Endothelial cell of umbilical vein (primary cell): ENCODE measurements around the gene ACTN1. TPM values are rescaled to one million over a fixed set of nuclear protein-coding genes. Genes with fewer than 3 reads are reported as not detected.

Experiments
- BruUV-seq: library from RNA; stranded (reverse); fragments of 400-500 nt; replicated peaks from 2 replicates; lab custom pipeline; 2021; lab: Mats Ljungman, UMichigan
- CTCF ChIA-PET: fragments of 300-600, 350-600 bp; sonication (Branson Sonifier 250); formaldehyde crosslinking; loops from one replicate; lab custom pipeline; 2021; ENCODE audit warnings: antibody characterized with exemption, inconsistent platforms; lab: Charles Lee
- POLR2A ChIA-PET: fragments of 300-600, 350-600 bp; sonication (Branson Sonifier 250); formaldehyde crosslinking; loops from one replicate; lab custom pipeline; 2021; ENCODE audit warnings: antibody characterized with exemption, inconsistent platforms; lab: Charles Lee
- DNase-seq: peaks from one replicate; pipeline ENCODE4 v3.0.0-alpha.2; 2011; ENCODE audit warnings: low read depth, low spot score
- FAIRE-seq: peaks from 2 replicates; lab custom pipeline; 2011; peaks lifted over from hg19 to GRCh38; lab: Jason Lieb, UNC
- H2AFZ ChIP-seq: 2 replicates; pipeline ENCODE4 v1.6.0; 2012; ENCODE audit warnings: low read depth, low read length, control low read depth, inconsistent platforms
- H3K27ac ChIP-seq: 2 replicates; pipeline ENCODE4 v1.5.1; 2011; ENCODE audit warnings: low read depth, mild to moderate bottlenecking, control low read depth, low read length, moderate library complexity; ENCODE audit not compliant: insufficient read depth
- H3K27me3 ChIP-seq, 2 experiments: 2 replicates each; pipeline versions ENCODE4 v1.6.0 to v1.6.1; 2011; ENCODE audit warnings: low read length in 2 of 2, mixed read lengths in 1 of 2; ENCODE audit not compliant: control insufficient read depth in 2 of 2, insufficient read depth in 2 of 2
- H3K36me3 ChIP-seq, 2 experiments: 2 replicates in 1 of 2; 3 replicates in 1 of 2; pipeline ENCODE4 v1.5.1; 2011; ENCODE audit warnings: low read length in 2 of 2, mild to moderate bottlenecking in 1 of 2, moderate library complexity in 1 of 2; ENCODE audit not compliant: control insufficient read depth in 2 of 2, insufficient read depth in 2 of 2; ENCODE audit errors: extremely low read depth in 1 of 2
- H3K4me1 ChIP-seq: 3 replicates; pipeline ENCODE4 v1.5.1; 2011; ENCODE audit warnings: mild to moderate bottlenecking, low read length; ENCODE audit not compliant: control insufficient read depth, insufficient read depth; ENCODE audit errors: extremely low read depth
- H3K4me2 ChIP-seq: 2 replicates; pipeline ENCODE4 v1.6.1; 2011; ENCODE audit warnings: low read length, control low read depth, mixed read lengths; ENCODE audit not compliant: insufficient read depth
- H3K4me3 ChIP-seq, 3 experiments: fragments of 200-600 bp in 1 of 3; sonication (generic), shearing (Covaris generic) in 1 of 3; replicated peaks in 1 of 3; 2 replicates each; pipeline ENCODE4 v1.5.1; 2011 to 2016; ENCODE audit warnings: control low read depth in 3 of 3, low read length in 3 of 3, mild to moderate bottlenecking in 2 of 3, inconsistent platforms in 1 of 3, low read depth in 1 of 3, moderate library complexity in 1 of 3; ENCODE audit not compliant: insufficient read depth in 1 of 3
- H3K79me2 ChIP-seq: 2 replicates; pipeline ENCODE4 v1.6.0; 2012; ENCODE audit warnings: low read length, inconsistent platforms; ENCODE audit not compliant: control insufficient read depth, insufficient read depth
- H3K9ac ChIP-seq: replicated peaks from 2 replicates; pipeline ENCODE3; 2011; ENCODE audit warnings: low read length, control low read depth; ENCODE audit not compliant: insufficient read depth; ENCODE audit errors: extremely low read depth
- H3K9me1 ChIP-seq: replicated peaks from 3 replicates; pipeline ENCODE4 v1.6.0; 2011; ENCODE audit warnings: mild to moderate bottlenecking, low read length; ENCODE audit not compliant: control insufficient read depth, insufficient read depth; ENCODE audit errors: extremely low read depth
- H3K9me3 ChIP-seq: replicated peaks from 2 replicates; pipeline ENCODE4 v1.5.1; 2012; ENCODE audit warnings: low read length, inconsistent platforms; ENCODE audit not compliant: control insufficient read depth, insufficient read depth
- H4K20me1 ChIP-seq: replicated peaks from 2 replicates; pipeline ENCODE3; 2011; ENCODE audit warnings: mild to moderate bottlenecking, low read length; ENCODE audit not compliant: control insufficient read depth, insufficient read depth; ENCODE audit errors: extremely low read depth
- EZH2 ChIP-seq: IDR thresholded peaks from 2 replicates; pipeline ENCODE4 v1.6.1; 2012; ENCODE audit warnings: borderline replicate concordance, low read depth, mild to moderate bottlenecking, moderate library complexity, low read length, inconsistent platforms; ENCODE audit not compliant: severe bottlenecking
- FOS ChIP-seq: IDR thresholded peaks from 2 replicates; pipeline ENCODE4 v1.6.1; 2011; ENCODE audit warnings: mild to moderate bottlenecking, low read length, moderate library complexity, borderline replicate concordance; ENCODE audit not compliant: insufficient read depth
- GATA2 ChIP-seq: IDR thresholded peaks from 2 replicates; pipeline ENCODE4 v1.7.0; 2011; ENCODE audit warnings: low read depth, mild to moderate bottlenecking, moderate library complexity, mixed read lengths, low read length; ENCODE audit not compliant: insufficient read length, insufficient read depth
- JUN ChIP-seq: IDR thresholded peaks from 2 replicates; pipeline ENCODE4 v1.6.1; 2011; ENCODE audit warnings: borderline replicate concordance, low read depth; ENCODE audit not compliant: insufficient read length, insufficient read depth
- MYC ChIP-seq: IDR thresholded peaks from one replicate; pipeline ENCODE4 v1.6.1; 2011; ENCODE audit warnings: mild to moderate bottlenecking, low read depth, low read length
- POLR2A ChIP-seq: IDR thresholded peaks from 2 replicates; pipeline ENCODE4 v1.6.1; 2012; ENCODE audit warnings: low read depth, mild to moderate bottlenecking, control low read depth, low read length
- POLR2AphosphoS5 ChIP-seq: IDR thresholded peaks from 2 replicates; pipeline ENCODE4 v1.6.1; 2012; ENCODE audit warnings: low read depth, mild to moderate bottlenecking, control low read depth, low read length, moderate library complexity; ENCODE audit not compliant: insufficient read depth
- dilution Hi-C: fragments of 300-500 bp; cut with MboI; formaldehyde crosslinking; loops from one replicate; pipeline ENCODE4 v1.15.0; 2019; ENCODE audit warnings: low sequenced_read_pairs; ENCODE audit not compliant: extremely low pct_ligation_motif_present
- intact Hi-C: fragments of 100-400 bp; cut with micrococcal nuclease; formaldehyde crosslinking; loops from one replicate; pipeline ENCODE4 v1.10.0; 2022
- polyA plus RNA-seq, 4 experiments: library from polyadenylated mRNA; depleted of rRNA in 3 of 4; stranded (reverse) in 3 of 4; unstranded in 1 of 4; fragments of >200 nt; gene quantifications; 2 replicates each; pipeline versions ENCODE4 v1.2.1 to v1.2.3, GENCODE V29; 2011 to 2012; ENCODE audit warnings: missing spikeins in 1 of 4
- total RNA-seq: library from RNA; stranded (reverse); gene quantifications from 2 replicates; pipeline ENCODE4 v1.2.3, GENCODE V29; 2021
- TF ChIP-seq, protein P1 (sequence below): IDR thresholded peaks from 2 replicates; pipeline ENCODE4 v1.6.1; 2011; ENCODE audit not compliant: insufficient read depth, insufficient read length
- TF ChIP-seq, protein P2 (sequence below), 2 donors: IDR thresholded peaks; 1 replicate in 1 of 2; 2 replicates in 1 of 2; pipeline ENCODE4 v1.5.1; 2011; ENCODE audit warnings: low read length in 2 of 2, mild to moderate bottlenecking in 2 of 2, moderate library complexity in 2 of 2, control low read depth in 1 of 2, inconsistent platforms in 1 of 2, low read depth in 1 of 2; ENCODE audit not compliant: insufficient read depth in 1 of 2; ENCODE audit errors: extremely low read depth in 1 of 2

ACTN1 gene
- total and polyA plus RNA-seq, 2 donors (not counting 3 experiments of a cell fraction or from before 2014, with no cell fraction given): 442 to 463 TPM

DNA sequence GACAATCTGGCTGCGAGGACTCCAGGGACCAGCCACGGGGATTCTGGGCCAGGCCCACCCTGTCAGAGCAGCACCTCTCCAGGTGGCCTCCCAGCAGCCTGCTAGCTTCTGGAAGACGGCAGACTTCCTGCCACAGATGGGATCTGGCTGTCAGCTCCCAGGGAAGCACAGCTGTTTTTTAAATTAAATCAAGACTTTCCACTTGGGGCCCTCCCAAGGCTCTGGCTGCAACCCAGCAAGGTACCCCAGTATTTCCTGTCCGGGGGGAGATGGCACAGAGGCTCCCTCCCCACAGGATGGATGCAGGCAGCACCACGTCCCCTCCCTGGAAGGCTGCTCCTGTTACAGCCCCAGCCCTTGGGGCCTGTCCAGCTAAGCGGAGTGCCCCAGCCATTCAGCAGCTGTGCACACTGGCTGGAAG lies 56.9 kb downstream of the ACTN1 start:
- ChIA-PET CTCF (interaction anchor here (1.5 to 1.8 kb wide), 2 partner anchors 42 to 179 kb away, joined by 3 to 7 read pairs; no protein-coding TSS in a partner anchor), POLR2A (no interaction called here)
- no peak for TF ChIP-seq FOS
- TF ChIP-seq POLR2A: no peak
- TF ChIP-seq EZH2: no peak
- no peak for TF ChIP-seq POLR2AphosphoS5
- TF ChIP-seq, protein P1, sequence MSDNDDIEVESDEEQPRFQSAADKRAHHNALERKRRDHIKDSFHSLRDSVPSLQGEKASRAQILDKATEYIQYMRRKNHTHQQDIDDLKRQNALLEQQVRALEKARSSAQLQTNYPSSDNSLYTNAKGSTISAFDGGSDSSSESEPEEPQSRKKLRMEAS: no peak
- no peak for TF ChIP-seq JUN
- TF ChIP-seq MYC: no peak
- TF ChIP-seq, protein P2, sequence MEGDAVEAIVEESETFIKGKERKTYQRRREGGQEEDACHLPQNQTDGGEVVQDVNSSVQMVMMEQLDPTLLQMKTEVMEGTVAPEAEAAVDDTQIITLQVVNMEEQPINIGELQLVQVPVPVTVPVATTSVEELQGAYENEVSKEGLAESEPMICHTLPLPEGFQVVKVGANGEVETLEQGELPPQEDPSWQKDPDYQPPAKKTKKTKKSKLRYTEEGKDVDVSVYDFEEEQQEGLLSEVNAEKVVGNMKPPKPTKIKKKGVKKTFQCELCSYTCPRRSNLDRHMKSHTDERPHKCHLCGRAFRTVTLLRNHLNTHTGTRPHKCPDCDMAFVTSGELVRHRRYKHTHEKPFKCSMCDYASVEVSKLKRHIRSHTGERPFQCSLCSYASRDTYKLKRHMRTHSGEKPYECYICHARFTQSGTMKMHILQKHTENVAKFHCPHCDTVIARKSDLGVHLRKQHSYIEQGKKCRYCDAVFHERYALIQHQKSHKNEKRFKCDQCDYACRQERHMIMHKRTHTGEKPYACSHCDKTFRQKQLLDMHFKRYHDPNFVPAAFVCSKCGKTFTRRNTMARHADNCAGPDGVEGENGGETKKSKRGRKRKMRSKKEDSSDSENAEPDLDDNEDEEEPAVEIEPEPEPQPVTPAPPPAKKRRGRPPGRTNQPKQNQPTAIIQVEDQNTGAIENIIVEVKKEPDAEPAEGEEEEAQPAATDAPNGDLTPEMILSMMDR (IDR thresholded peaks at IDR 0.05; ENCODE audit: extremely low read depth in 1 of 2, insufficient read depth in 1 of 2, low read depth in 1 of 2, low read length in 2 of 2): no peak
- no peak for TF ChIP-seq GATA2
- Histone ChIP-seq H3K36me3 (peaks cover 20 to 60% of the 10 kb centered on the region in 2 experiments), H3K4me3 (no peak overlapping the region), H3K9ac (no peak overlapping the region), H3K4me2 (no peak overlapping the region), H2AFZ (no peak overlapping the region), H3K27me3 (no peaks in the 10 kb centered on the region), H3K79me2 (peaks cover 88% of the 10 kb centered on the region), H4K20me1 (no peaks in the 10 kb centered on the region), H3K4me1 (no peaks in the 10 kb centered on the region), H3K27ac (no peak overlapping the region), H3K9me3 (no peaks in the 10 kb centered on the region), H3K9me1 (no peaks in the 10 kb centered on the region)
- DNase-seq: no peak
- no peak for FAIRE-seq
- intact Hi-C loops: no loop called here
- dilution Hi-C loops: no loop called here
- no TSS peak for BruUV-seq
